SHP77 (cell line): ENCODE data around the gene SMNDC1.
"Not testable (repeated sequence)": the region's sequence is repeated elsewhere in the genome, so short reads cannot be mapped to it uniquely, and the experiment has no call there.

Experiments used
- DNase-seq, 2 experiments: peaks; one replicate each; lab custom pipeline; 2025; lab: John Stamatoyannopoulos, UW

The SMNDC1 gene

GRCh38 chr10:110251392-110251791, 53.3 kb downstream of the SMNDC1 start:
- not testable (repeated sequence) for DNase-seq

DNA sequence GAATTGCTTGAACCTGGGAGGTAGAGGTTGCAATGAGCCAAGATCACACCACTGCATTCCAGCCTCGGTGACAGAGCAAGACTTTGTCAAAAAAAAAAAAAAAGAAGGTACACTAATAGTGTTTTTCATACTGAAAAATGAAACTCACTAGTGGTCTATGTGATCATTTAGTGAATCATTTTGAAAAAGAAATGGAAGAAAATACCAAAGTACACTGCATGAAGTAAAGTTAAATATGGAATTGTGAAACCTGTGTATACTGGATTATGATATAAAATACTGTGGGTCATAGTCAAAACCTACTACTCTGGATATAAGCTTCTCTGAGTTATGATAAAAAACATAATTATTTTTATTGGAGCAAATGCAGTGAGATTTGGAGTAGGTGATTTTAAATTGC, 55.2 kb downstream of the SMNDC1 start:
- not testable (repeated sequence) for DNase-seq

- DNase-seq = not testable (repeated sequence)
Observed at GRCh38 chr10:110247833-110248232, 56.9 kb downstream of the SMNDC1 start.

- DNase-seq = no peak
Observed at GRCh38 chr10:110244550-110244949, 60.2 kb downstream of the SMNDC1 start.

GRCh38 chr10:110242511-110242910, 62.2 kb downstream of the SMNDC1 start:
- no peak for DNase-seq

DNA sequence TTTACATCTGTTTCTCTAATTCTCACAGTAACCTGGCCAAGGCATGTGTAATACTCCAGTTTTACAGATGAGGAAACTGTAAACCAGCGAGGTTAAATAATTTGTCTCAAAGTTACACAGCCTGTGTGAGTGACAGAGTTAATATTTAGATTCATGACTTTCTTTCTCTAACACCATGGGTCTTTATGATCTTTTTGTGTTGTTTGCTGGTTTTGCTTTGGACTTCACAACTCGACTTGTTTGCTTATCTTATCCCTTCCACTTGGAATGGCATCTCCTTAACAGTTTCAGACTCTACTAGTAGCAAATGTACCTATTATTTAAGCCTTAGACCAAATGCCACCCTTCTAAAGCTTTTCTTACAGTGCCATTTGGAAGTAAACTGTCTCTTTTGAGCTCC, 62.9 kb downstream of the SMNDC1 start:
- no peak for DNase-seq

GRCh38 chr10:110241407-110241806, 63.3 kb downstream of the SMNDC1 start:
- DNase-seq = no peak
